GM12875 (cell line): ENCODE data around the gene ZNF772.
"Not testable (repeated sequence)": the region's sequence is repeated elsewhere in the genome, so short reads cannot be mapped to it uniquely, and the experiment has no call there.

Experiments used
- H3K4me3 ChIP-seq: one replicate; pipeline ENCODE4 v1.5.1; 2011; ENCODE audit warnings: low read depth, low read length, control low read depth
- CTCF ChIP-seq: IDR thresholded peaks from 2 replicates; pipeline ENCODE4 v1.5.1; 2011; ENCODE audit warnings: low read depth, mild to moderate bottlenecking, control low read depth, inconsistent platforms, low read length, moderate library complexity, borderline replicate concordance; ENCODE audit not compliant: insufficient read depth

Gene ZNF772

GRCh38 chr19:57477191-57478008 is at the start of gene ZNF772:
Gene ZNF772, minus strand, starts transcription at chr19:57477566. Its CDS starts 257 bp downstream, at chr19:57477309.
- peak within 1 kb of the TSS; percentile 70 for H3K4me3 ChIP-seq
- peak; percentile 76 for TF ChIP-seq CTCF

GRCh38 chr19:57518021-57518420 is 40.7 kb upstream of the ZNF772 start:
- not testable (repeated sequence) for H3K4me3 ChIP-seq

- H3K4me3 ChIP-seq: no peak overlapping the region
- TF ChIP-seq CTCF: no peak
Observed at GRCh38 chr19:57515255-57515654, 37.9 kb upstream of the ZNF772 start.

- TF ChIP-seq CTCF: no peak
- H3K4me3 ChIP-seq: no peak overlapping the region
Observed at GRCh38 chr19:57512845-57513244, 35.5 kb upstream of the ZNF772 start.

GRCh38 chr19:57511484-57511883 is 34.1 kb upstream of the ZNF772 start:
- TF ChIP-seq CTCF: no peak
- H3K4me3 ChIP-seq: no peak overlapping the region

- H3K4me3 ChIP-seq: no peak overlapping the region
- no peak for TF ChIP-seq CTCF
Observed at GRCh38 chr19:57506163-57506562, 28.8 kb upstream of the ZNF772 start.

- H3K4me3 ChIP-seq: peak overlapping the region; percentile 11
Observed at GRCh38 chr19:57500400-57500799, 23.0 kb upstream of the ZNF772 start.

- peak within 1 kb of the TSS; percentile 77 for H3K4me3 ChIP-seq
Observed at GRCh38 chr19:57499680-57500395, 22.5 kb upstream of the ZNF772 start, which contains the start of gene ZNF773. Gene ZNF773, plus strand, starts transcription at chr19:57499938. Its CDS starts 143 bp downstream, at chr19:57500081.

- H3K4me3 ChIP-seq: not testable (repeated sequence)
Observed at GRCh38 chr19:57499332-57499679, 21.9 kb upstream of the ZNF772 start.

- not testable (repeated sequence) for H3K4me3 ChIP-seq
Observed at GRCh38 chr19:57488299-57488644, 10.9 kb upstream of the ZNF772 start.

- peak within 1 kb of the TSS; percentile 94 for H3K4me3 ChIP-seq
Observed at GRCh38 chr19:57487477-57488298, 10.3 kb upstream of the ZNF772 start, which contains the start of gene ZNF419. Gene ZNF419, plus strand, starts transcription at chr19:57487750. Its CDS starts 201 bp downstream, at chr19:57487951.
